Esophagus squamous epithelium (tissue), 4 donors: ENCODE results near the gene CXXC4.

Source experiments
- CTCF ChIP-seq, 6 experiments: fragments of 450-650 bp in 4 of 6; fragments of 200-600 bp in 2 of 6; sonication (generic) in 2 of 6; IDR thresholded peaks; one replicate each; pipeline ENCODE4 v1.5.1; 2016 to 2019; ENCODE audit warnings: antibody characterized with exemption in 6 of 6, mild to moderate bottlenecking in 4 of 6, moderate library complexity in 4 of 6
- POLR2A ChIP-seq, 4 donors: fragments of 450-650 bp; IDR thresholded peaks; one replicate each; pipeline ENCODE4 v1.6.1; 2017; ENCODE audit warnings: antibody characterized with exemption in 4 of 4, mild to moderate bottlenecking in 4 of 4, moderate library complexity in 3 of 4

GRCh38 chr4:104449537-104449936 is 45.2 kb downstream of the CXXC4 start:
- TF ChIP-seq CTCF (IDR thresholded peaks at IDR 0.05) (no peak), POLR2A (IDR thresholded peaks at IDR 0.05) (no peak)
